Gastroesophageal sphincter (tissue), 4 donors: ENCODE results near the gene NDUFS6. TPM values are rescaled to one million over a fixed set of nuclear protein-coding genes. Genes with fewer than 3 reads are reported as not detected.

ENCODE experiments used
- ATAC-seq: fragments of 150-250 bp; one replicate; pipeline ENCODE4 v1.9.1; 2016; ENCODE audit warnings: mild to moderate bottlenecking, moderate library complexity
- H3K27ac ChIP-seq, 4 donors: fragments of 200-600 bp; sonication (generic) in 3 of 4; 1 replicate in 3 of 4; 2 replicates in 1 of 4; pipeline ENCODE4 v1.5.1; 2016 to 2019
- H3K27me3 ChIP-seq: fragments of 200-600 bp; sonication (generic); one replicate; pipeline ENCODE4 v1.5.1; 2019
- H3K36me3 ChIP-seq, 2 donors: fragments of 200-600 bp; sonication (generic); one replicate each; pipeline ENCODE4 v1.5.1; 2019; ENCODE audit warnings: control low read depth in 1 of 2
- H3K4me1 ChIP-seq, 3 donors: fragments of 200-600 bp; sonication (generic); 1 replicate in 2 of 3; 2 replicates in 1 of 3; pipeline ENCODE4 v1.5.1; 2016 to 2019; ENCODE audit warnings: control low read depth in 2 of 3
- H3K4me3 ChIP-seq, 2 donors: fragments of 200-600 bp; sonication (generic); one replicate each; pipeline ENCODE4 v1.5.1; 2019; ENCODE audit warnings: mild to moderate bottlenecking in 1 of 2, moderate library complexity in 1 of 2
- H3K9me3 ChIP-seq, 3 donors: fragments of 200-600 bp; sonication (generic); one replicate each; pipeline ENCODE4 v1.5.1; 2017 to 2019; ENCODE audit warnings: control low read depth in 2 of 3
- CTCF ChIP-seq, 4 experiments: fragments of 200-600 bp in 2 of 4; fragments of 450-650 bp in 2 of 4; sonication (generic) in 1 of 4; IDR thresholded peaks; one replicate each; pipeline ENCODE4 v1.5.1; 2017 to 2019; ENCODE audit warnings: antibody characterized with exemption in 4 of 4, mild to moderate bottlenecking in 2 of 4, moderate library complexity in 2 of 4
- EP300 ChIP-seq: sonication (generic); formaldehyde crosslinking; IDR thresholded peaks from one replicate; pipeline ENCODE4 v1.6.1; 2017; ENCODE audit warnings: antibody characterized with exemption, mild to moderate bottlenecking
- POLR2A ChIP-seq, 2 donors: fragments of 450-650 bp; IDR thresholded peaks; one replicate each; pipeline ENCODE4 v1.6.1; 2017; ENCODE audit warnings: antibody characterized with exemption in 2 of 2, mild to moderate bottlenecking in 2 of 2, moderate library complexity in 1 of 2
- POLR2AphosphoS5 ChIP-seq: sonication (generic); formaldehyde crosslinking; IDR thresholded peaks from one replicate; pipeline ENCODE4 v1.6.1; 2017; ENCODE audit warnings: antibody characterized with exemption
- WGBS, 2 donors: methylation state at CpG; one replicate each; pipeline ENCODE4 v1.1.5; 2018; ENCODE audit warnings: low coverage in 1 of 2; 5-methylcytosine and 5-hydroxymethylcytosine counted together
- total RNA-seq, 4 donors: library from RNA; depleted of rRNA; stranded (reverse); fragments of >200 nt; gene quantifications; one replicate each; pipeline ENCODE4 v1.1.0, GENCODE V29; 2016

NDUFS6 gene
- total RNA-seq, 4 donors from 2014 or later = 44.6 to 82.9 (median 51.6) TPM

GRCh38 chr5:1808439-1808838 is 7.2 kb downstream of the NDUFS6 start:
- Histone ChIP-seq H3K27me3 (no peaks in the 10 kb centered on the region), H3K9me3 (no peaks in the 10 kb centered on the region), H3K4me1 (peaks cover 0 to 13% (median 0%) of the 10 kb centered on the region in 3 donors), H3K27ac (no peak overlapping the region), H3K4me3 (no peak overlapping the region), H3K36me3 (peaks cover 0 to 100% of the 10 kb centered on the region in 2 donors)
- TF ChIP-seq EP300 = no peak
- 56 to 100% methylated on average over 1 to 3 of the region's 3 CpGs for WGBS, 2 donors
- no peak for ATAC-seq

- H3K4me1 ChIP-seq = peaks cover 0 to 4% (median 0%) of the 10 kb centered on the region in 3 donors
- H3K9me3 ChIP-seq = no peaks in the 10 kb centered on the region
- TF ChIP-seq EP300 (no peak), POLR2A (IDR thresholded peaks at IDR 0.05) (no peak), CTCF (IDR thresholded peaks at IDR 0.05) (no peak), POLR2AphosphoS5 (no peak)
- no peak overlapping the region for H3K4me3 ChIP-seq
- H3K27ac ChIP-seq = no peak overlapping the region
- 85 to 87% methylated on average over 10 to 27 of the region's 32 CpGs for WGBS, 2 donors
- no peaks in the 10 kb centered on the region for H3K27me3 ChIP-seq
- no peak for ATAC-seq
- H3K36me3 ChIP-seq = peaks cover 0 to 100% of the 10 kb centered on the region in 2 donors
These were observed 8.3 kb downstream of the NDUFS6 start for GRCh38 chr5:1809416-1810035.

GRCh38 chr5:1810581-1811101 is 9.4 kb downstream of the NDUFS6 start:
- Histone ChIP-seq H3K4me3 (no peak overlapping the region), H3K4me1 (no peaks in the 10 kb centered on the region), H3K27ac (no peak overlapping the region), H3K27me3 (no peaks in the 10 kb centered on the region), H3K9me3 (no peaks in the 10 kb centered on the region), H3K36me3 (peaks cover 0 to 100% of the 10 kb centered on the region in 2 donors)
- 87 to 90% methylated on average over 9 to 10 of the region's 10 CpGs for WGBS, 2 donors
- ATAC-seq = no peak
- no peak for TF ChIP-seq EP300
- no peak for TF ChIP-seq POLR2A (IDR thresholded peaks at IDR 0.05)
- no peak for TF ChIP-seq POLR2AphosphoS5
- TF ChIP-seq CTCF (IDR thresholded peaks at IDR 0.05) = no peak

GRCh38 chr5:1814183-1815020 is 13.2 kb downstream of the NDUFS6 start:
- 94 to 96% methylated on average over 3 to 24 of the region's 30 CpGs for WGBS, 2 donors
- Histone ChIP-seq H3K27ac (no peak overlapping the region), H3K9me3 (no peaks in the 10 kb centered on the region), H3K4me3 (no peak overlapping the region), H3K4me1 (no peaks in the 10 kb centered on the region), H3K36me3 (peaks cover 0 to 100% of the 10 kb centered on the region in 2 donors), H3K27me3 (no peaks in the 10 kb centered on the region)
- no peak for TF ChIP-seq POLR2AphosphoS5
- TF ChIP-seq EP300 = no peak
- no peak for TF ChIP-seq CTCF (IDR thresholded peaks at IDR 0.05)
- no peak for TF ChIP-seq POLR2A (IDR thresholded peaks at IDR 0.05)
- ATAC-seq = no peak

GRCh38 chr5:1815071-1815786 is 14.0 kb downstream of the NDUFS6 start:
- H3K36me3 ChIP-seq = peaks cover 0 to 98% of the 10 kb centered on the region in 2 donors
- TF ChIP-seq POLR2A (IDR thresholded peaks at IDR 0.05) (no peak), CTCF (IDR thresholded peaks at IDR 0.05) (no peak), POLR2AphosphoS5 (no peak), EP300 (no peak)
- no peak overlapping the region for H3K4me3 ChIP-seq
- 90 to 95% methylated on average over 5 to 6 of the region's 18 CpGs for WGBS, 2 donors
- ATAC-seq = no peak
- H3K9me3 ChIP-seq = no peaks in the 10 kb centered on the region
- H3K27me3 ChIP-seq = no peaks in the 10 kb centered on the region
- no peak overlapping the region for H3K27ac ChIP-seq
- no peaks in the 10 kb centered on the region for H3K4me1 ChIP-seq
